ENCODE results near the gene VASN.

VASN gene

GRCh38 chr16:4378999-4379690 lies 7.5 kb downstream of the VASN start:
- no peak overlapping the region for H3K4me3 ChIP-seq (ENCODE audit: low read depth, low read length)

GRCh38 chr16:4380119-4381063 lies 8.7 kb downstream of the VASN start:
- no peak for TF ChIP-seq CTCF (IDR thresholded peaks at IDR 0.05; ENCODE audit: control insufficient read depth, extremely low read depth, insufficient read depth)
- no peak overlapping the region for H3K4me3 ChIP-seq (ENCODE audit: low read depth, low read length)
- no peak for DNase-seq (ENCODE audit: low read depth)

More at GRCh38 chr16:4378999-4379690, 7.5 kb downstream of the VASN start:
- DNase-seq (ENCODE audit: low read depth) = no peak
- no peak for TF ChIP-seq CTCF (IDR thresholded peaks at IDR 0.05; ENCODE audit: control insufficient read depth, extremely low read depth, insufficient read depth)

- TF ChIP-seq CTCF (IDR thresholded peaks at IDR 0.05; ENCODE audit: control insufficient read depth, extremely low read depth, insufficient read depth) = no peak
- DNase-seq (ENCODE audit: low read depth) = no peak
- H3K4me3 ChIP-seq (ENCODE audit: low read depth, low read length) = no peak overlapping the region
Measured at GRCh38 chr16:4381072-4381934, 9.7 kb downstream of the VASN start.

- no peak for TF ChIP-seq CTCF (IDR thresholded peaks at IDR 0.05; ENCODE audit: control insufficient read depth, extremely low read depth, insufficient read depth)
- no peak for DNase-seq (ENCODE audit: low read depth)
- no peak overlapping the region for H3K4me3 ChIP-seq (ENCODE audit: low read depth, low read length)
Measured at GRCh38 chr16:4381935-4382794, 10.5 kb downstream of the VASN start.

GRCh38 chr16:4382795-4383357 lies 11.2 kb downstream of the VASN start:
- no peak for TF ChIP-seq CTCF (IDR thresholded peaks at IDR 0.05; ENCODE audit: control insufficient read depth, extremely low read depth, insufficient read depth)
- no peak for DNase-seq (ENCODE audit: low read depth)
- H3K4me3 ChIP-seq (ENCODE audit: low read depth, low read length) = no peak overlapping the region

Measured in LNCaP clone FGC (cell line).